ENCODE data around the gene STK16.

- TF ChIP-seq CTCF (conservative IDR thresholded peaks at IDR 0.05; ENCODE audit: low read depth, low read length) (no peak), POLR2A (IDR thresholded peaks at IDR 0.05; ENCODE audit: low read depth, low read length) (no peak), RFX5 (IDR thresholded peaks at IDR 0.05; ENCODE audit: low read depth, low read length) (no peak), MAFK (IDR thresholded peaks at IDR 0.05; ENCODE audit: low read depth, low read length) (no peak)
Observed at GRCh38 chr2:219285894-219286425, 40.7 kb downstream of the STK16 start.

Data from IMR-90 (cell line).